Mucosa of descending colon (tissue), 3 donors: ENCODE results near the gene PGD. TPM values are rescaled to one million over a fixed set of nuclear protein-coding genes. Genes with fewer than 3 reads are reported as not detected.
A peak's percentile ranks its signal among the peaks of the same experiment; 100 is the strongest.

Experiments
- ATAC-seq: fragments of 200-7000 bp; cut with Tn5 transposase; one replicate; pipeline ENCODE4 v1.9.1; 2020; ENCODE audit warnings: mild to moderate bottlenecking, moderate library complexity
- DNase-seq, 3 donors: peaks; one replicate each; pipeline ENCODE4 v3.0.0-alpha.2; 2020
- H3K36me3 ChIP-seq: fragments of 200-600 bp; one replicate; pipeline ENCODE4 v1.8.0; 2021; ENCODE audit warnings: low read depth, mild to moderate bottlenecking
- H3K4me1 ChIP-seq: fragments of 200-600 bp; one replicate; pipeline ENCODE4 v1.8.0; 2021; ENCODE audit warnings: low read depth, mild to moderate bottlenecking
- H3K4me3 ChIP-seq: fragments of 200-600 bp; one replicate; pipeline ENCODE4 v1.8.0; 2021; ENCODE audit warnings: mild to moderate bottlenecking
- H3K9me3 ChIP-seq: fragments of 200-600 bp; one replicate; pipeline ENCODE4 v1.8.0; 2021; ENCODE audit warnings: mild to moderate bottlenecking
- CTCF ChIP-seq: fragments of 200-600 bp; IDR thresholded peaks from one replicate; pipeline ENCODE4 v1.8.0; 2022; ENCODE audit warnings: antibody characterized with exemption, mild to moderate bottlenecking
- intact Hi-C, 2 donors: fragments of 100-400 bp; cut with DNase I in 1 of 2; cut with micrococcal nuclease in 1 of 2; formaldehyde crosslinking; loops; one replicate each; pipeline versions ENCODE4 v1.11.0 to v1.11.1; 2022; cut with DNase I, micrococcal nuclease
- total RNA-seq, 3 donors: library from RNA; stranded (reverse); fragmentation: NEBNext Ultra II Directional in 2 of 3; extraction: Animal tissue kit (Norgen Biotek cat#: 25700) in 2 of 3; gene quantifications; one replicate each; pipeline versions ENCODE4 v1.2.1 to v1.2.4, GENCODE V29; 2021 to 2023
- donor health status: DM: no; HTN: no; CAD: no; lungs with moderate emphysema.
- donor health status: DM: no; HTN: no; CAD: no.
- donor health status: DM: no; HTN: yes; CAD: no.

PGD gene
- total RNA-seq, 3 donors from 2014 or later: 48.6 to 96.4 (median 61.3) TPM

- Histone ChIP-seq H3K4me3 (no peak overlapping the region), H3K4me1 (peaks cover 16% of the 10 kb centered on the region), H3K9me3 (no peaks in the 10 kb centered on the region), H3K36me3 (no peaks in the 10 kb centered on the region)
- no peak for TF ChIP-seq CTCF
- ATAC-seq (peak; percentile 83), DNase-seq (peak in 2 of 3 donors; percentile 23 to 55)
- intact Hi-C loops: no loop called here
Measured at GRCh38 chr1:10387677-10388386, 11.0 kb upstream of the PGD start.

- DNase-seq (peak in 1 of 3 donors; percentile 24), ATAC-seq (peak; percentile 93)
- H3K4me1 ChIP-seq: peaks cover 16% of the 10 kb centered on the region
- no peak overlapping the region for H3K4me3 ChIP-seq
- H3K36me3 ChIP-seq: no peaks in the 10 kb centered on the region
- no peak for TF ChIP-seq CTCF
- intact Hi-C loops: no loop called here
- no peaks in the 10 kb centered on the region for H3K9me3 ChIP-seq
Measured at GRCh38 chr1:10388387-10388715, 10.5 kb upstream of the PGD start.

- H3K4me3 ChIP-seq: no peak overlapping the region
- no peaks in the 10 kb centered on the region for H3K9me3 ChIP-seq
- DNase-seq: no peak
- no peak for TF ChIP-seq CTCF
- no peaks in the 10 kb centered on the region for H3K36me3 ChIP-seq
- ATAC-seq: no peak
- H3K4me1 ChIP-seq: peaks cover 16% of the 10 kb centered on the region
- intact Hi-C loops: no loop called here
Measured at GRCh38 chr1:10389271-10389973, 9.4 kb upstream of the PGD start.

DNA sequence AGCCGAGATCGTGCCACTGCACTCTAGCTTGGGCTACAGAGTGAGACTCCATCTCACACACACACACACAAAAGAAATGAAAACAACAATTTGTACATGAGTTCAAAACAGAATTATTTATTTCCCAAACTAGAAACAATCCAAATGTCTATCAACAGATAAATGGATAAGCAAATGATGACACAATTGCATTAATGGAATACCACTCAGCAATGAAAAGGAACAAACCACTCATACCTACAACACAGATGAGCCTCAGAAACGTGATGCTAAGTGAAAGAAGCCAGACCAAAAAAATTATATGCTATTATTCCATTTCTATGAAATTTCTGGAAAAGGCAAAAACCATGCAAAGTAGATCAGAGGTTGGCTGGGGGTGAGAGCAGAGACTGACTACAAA is 2.0 kb upstream of the PGD start:
- Histone ChIP-seq H3K4me3 (no peak overlapping the region), H3K36me3 (no peaks in the 10 kb centered on the region), H3K9me3 (no peaks in the 10 kb centered on the region), H3K4me1 (peaks cover 15% of the 10 kb centered on the region)
- DNase-seq (no peak), ATAC-seq (no peak)
- intact Hi-C loops: no loop called here
- no peak for TF ChIP-seq CTCF

DNA sequence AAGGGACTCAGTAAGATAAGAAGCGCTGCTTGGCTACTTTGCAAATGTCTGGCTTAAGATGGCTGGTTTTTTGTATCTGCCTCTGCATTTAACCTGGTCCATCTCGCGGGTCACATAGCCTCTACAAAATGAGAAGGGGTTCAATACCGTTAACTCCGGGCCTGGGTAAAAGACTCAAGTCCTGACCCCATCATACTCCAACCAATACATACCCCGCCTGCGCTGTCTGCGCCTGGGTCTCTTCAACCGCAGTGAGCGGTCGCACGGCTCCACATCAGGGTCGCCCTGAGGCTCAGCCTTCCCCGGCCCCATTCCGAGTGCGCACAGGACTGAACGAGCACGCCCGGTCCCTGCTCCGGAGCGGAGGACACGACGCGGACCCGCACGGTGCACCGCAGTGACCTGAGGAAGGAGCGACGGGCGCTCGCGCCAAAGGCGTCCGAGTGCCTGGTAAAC is 558 bp upstream of the PGD start:
- Histone ChIP-seq H3K36me3 (no peaks in the 10 kb centered on the region), H3K4me3 (peak overlapping the region; percentile 88), H3K9me3 (no peaks in the 10 kb centered on the region), H3K4me1 (peaks cover 15% of the 10 kb centered on the region)
- TF ChIP-seq CTCF: no peak
- intact Hi-C loops: no loop called here
- DNase-seq (no peak), ATAC-seq (no peak)
